H4 (cell line): ENCODE measurements around the gene DISP3. TPM values are rescaled to one million over a fixed set of nuclear protein-coding genes. Genes with fewer than 3 reads are reported as not detected.

Experiments used
- DNase-seq: peaks from one replicate; pipeline ENCODE4 v3.0.0-alpha.2; 2015; ENCODE audit warnings: low spot score
- total RNA-seq: library from RNA; depleted of rRNA; stranded (reverse); fragments of >200 nt; shearing (Covaris generic); gene quantifications from 2 replicates; pipeline ENCODE4 v1.2.3, GENCODE V29; 2014

DISP3 gene
- total RNA-seq, 1 experiment from 2014 or later = 0.27 TPM

GRCh38 chr1:11487196-11487751 lies 8.3 kb downstream of the DISP3 start:
- no peak for DNase-seq

DNA sequence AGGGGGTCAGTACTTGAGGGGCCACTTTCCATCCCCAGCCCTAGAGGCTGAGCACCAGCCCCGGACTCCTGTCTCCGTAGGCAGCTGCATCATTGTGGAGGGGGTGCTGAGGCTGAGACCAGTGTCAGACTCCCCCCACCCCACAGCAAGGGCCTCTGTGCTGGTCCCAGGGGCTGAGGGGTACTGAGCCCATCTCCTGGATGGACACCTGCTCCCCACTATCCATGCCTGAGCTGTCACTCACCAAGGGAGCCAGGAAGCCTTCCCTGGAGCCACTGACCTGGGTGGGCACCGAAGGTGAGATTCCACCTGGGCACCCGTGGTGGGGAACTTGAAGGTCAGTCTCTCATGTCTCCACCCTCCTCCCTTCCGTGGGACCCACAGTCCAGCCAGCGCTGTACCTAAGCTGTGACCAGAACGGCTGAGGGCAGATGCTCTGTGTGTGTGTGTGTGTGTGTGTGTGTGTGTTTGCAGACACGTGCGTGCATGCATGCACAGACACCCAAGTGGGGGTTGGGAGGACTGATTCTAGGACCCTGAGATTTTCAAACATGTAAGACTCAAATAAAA lies 9.3 kb downstream of the DISP3 start:
- no peak for DNase-seq

- DNase-seq = no peak
These were observed 10.1 kb downstream of the DISP3 start for GRCh38 chr1:11488966-11489625.

DNA sequence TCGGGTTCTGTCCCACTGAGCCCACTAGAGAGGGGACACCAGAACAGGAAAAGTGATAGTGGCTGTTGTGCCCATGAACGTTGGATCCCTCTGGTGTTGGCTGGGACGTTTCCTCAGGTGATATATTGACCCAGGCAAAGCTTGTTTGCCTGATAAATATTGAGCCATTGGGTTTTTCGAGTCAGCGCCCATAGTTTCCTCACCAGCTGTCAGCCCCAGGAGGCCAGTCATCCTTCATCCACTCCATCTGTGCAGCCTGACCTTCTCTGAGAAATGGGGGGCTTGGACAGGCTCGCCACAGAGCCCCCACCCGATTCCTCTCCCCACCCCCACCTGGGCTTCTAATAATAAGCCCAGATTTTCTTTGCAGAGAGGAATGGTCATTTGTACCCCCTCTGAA lies 13.3 kb downstream of the DISP3 start:
- no peak for DNase-seq

DNA sequence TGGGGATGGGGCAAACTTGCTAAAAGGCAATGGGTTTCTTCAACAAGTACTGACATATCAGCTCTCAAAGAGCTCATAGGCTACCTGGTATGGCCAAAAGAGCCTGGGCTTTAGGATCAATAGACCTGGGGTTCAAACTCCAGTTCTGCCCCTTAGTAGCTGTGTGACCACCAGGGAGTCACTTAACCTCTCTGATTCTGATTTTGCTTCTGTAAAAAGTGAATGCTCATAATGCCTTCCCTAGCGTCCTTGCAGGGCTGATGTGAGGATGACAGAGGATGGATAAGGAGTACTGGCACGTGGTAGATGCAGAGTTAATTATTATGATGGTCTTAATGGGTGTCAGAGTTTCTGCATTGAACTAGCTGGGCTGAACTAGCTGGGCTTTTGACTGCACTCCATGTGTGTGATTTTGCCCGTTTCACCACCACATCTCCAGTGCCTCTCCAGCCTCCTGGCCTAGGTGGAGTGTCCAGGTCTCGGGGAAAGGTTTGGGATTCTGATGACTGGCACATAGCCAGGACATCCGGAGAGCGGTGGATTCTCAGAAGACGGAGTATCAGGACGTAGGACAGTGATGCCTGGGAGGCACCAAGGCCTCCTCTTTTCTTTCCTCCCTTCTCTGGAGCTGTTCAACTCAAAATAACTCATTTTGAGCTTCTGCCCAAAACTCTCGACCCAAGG lies 15.2 kb downstream of the DISP3 start:
- DNase-seq = no peak

GRCh38 chr1:11494771-11495170 lies 15.8 kb downstream of the DISP3 start:
- no peak for DNase-seq

DNA sequence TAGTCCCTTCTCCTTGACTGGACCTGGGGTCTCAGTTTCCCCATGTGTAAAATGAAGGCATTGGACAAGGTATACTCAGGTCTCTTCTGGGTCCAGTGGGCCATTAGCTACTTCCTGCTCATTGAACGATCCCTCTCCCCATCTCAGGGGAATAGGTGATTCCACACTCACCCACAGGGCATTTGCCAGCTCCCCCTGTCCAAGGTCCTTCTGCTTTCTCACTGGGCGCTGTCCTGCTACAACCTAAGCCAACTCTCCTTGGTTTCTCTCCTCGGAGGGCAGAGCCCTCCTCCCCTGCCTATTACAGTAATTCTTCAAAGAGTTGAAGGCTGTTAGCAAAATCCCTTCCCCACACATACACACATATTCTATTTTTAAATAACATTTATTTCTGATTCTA lies 16.6 kb downstream of the DISP3 start:
- DNase-seq = no peak

DNA sequence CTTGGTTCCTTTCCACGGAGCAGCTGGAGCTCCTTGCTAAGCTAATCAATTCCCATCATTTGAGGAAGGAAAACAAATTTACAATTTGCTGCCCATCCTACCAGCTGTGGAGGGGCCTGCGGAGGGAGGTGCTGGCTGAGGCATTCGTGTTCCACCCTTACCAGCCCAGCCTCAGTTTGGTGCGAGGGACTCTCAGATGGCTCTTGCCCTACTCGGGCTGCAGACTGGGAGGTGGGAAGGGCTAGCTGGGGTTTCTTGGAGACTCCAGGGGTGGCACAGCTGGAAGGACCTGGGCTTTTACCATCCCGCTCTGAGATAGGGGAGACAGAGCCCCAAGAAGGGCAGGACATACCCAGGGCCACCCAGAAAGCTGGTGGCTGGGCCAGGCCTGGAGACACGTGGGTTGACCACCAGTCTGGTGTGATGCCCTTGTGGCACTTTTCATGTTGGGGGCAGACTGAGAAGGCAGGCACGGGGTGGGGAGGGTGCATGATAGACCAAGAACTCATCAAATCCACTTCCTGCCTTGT lies 17.7 kb downstream of the DISP3 start:
- no peak for DNase-seq

GRCh38 chr1:11498956-11499594 lies 20.1 kb downstream of the DISP3 start:
- no peak for DNase-seq

- DNase-seq = no peak
These were observed 20.8 kb downstream of the DISP3 start for GRCh38 chr1:11499601-11500331.

- DNase-seq = no peak
These were observed 21.9 kb downstream of the DISP3 start for GRCh38 chr1:11500881-11501280.

- no peak for DNase-seq
These were observed 22.5 kb downstream of the DISP3 start for GRCh38 chr1:11501491-11501897.

- no peak for DNase-seq
These were observed 23.0 kb downstream of the DISP3 start for GRCh38 chr1:11501906-11502485.

- DNase-seq = no peak
These were observed 23.6 kb downstream of the DISP3 start for GRCh38 chr1:11502516-11502915.

DNA sequence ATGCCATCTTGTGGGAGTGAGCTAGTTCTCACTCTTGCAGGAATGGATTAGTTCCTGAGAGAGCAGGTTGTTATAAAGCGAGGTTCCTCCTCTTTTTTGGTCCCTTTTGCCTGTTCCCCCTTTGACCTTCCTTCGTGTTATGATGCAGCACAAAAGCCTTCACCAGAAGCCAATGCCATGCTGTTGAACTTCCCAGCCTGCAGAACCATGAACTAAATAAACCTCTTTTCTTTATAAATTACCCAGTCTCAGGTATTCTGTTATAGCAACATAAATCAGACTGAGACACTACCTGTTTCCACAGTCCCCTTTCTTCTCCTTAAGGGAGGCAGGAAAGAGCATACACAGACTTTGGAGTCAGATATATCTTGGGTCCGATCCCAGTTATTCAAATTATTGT lies 25.6 kb downstream of the DISP3 start:
- DNase-seq = no peak

DNA sequence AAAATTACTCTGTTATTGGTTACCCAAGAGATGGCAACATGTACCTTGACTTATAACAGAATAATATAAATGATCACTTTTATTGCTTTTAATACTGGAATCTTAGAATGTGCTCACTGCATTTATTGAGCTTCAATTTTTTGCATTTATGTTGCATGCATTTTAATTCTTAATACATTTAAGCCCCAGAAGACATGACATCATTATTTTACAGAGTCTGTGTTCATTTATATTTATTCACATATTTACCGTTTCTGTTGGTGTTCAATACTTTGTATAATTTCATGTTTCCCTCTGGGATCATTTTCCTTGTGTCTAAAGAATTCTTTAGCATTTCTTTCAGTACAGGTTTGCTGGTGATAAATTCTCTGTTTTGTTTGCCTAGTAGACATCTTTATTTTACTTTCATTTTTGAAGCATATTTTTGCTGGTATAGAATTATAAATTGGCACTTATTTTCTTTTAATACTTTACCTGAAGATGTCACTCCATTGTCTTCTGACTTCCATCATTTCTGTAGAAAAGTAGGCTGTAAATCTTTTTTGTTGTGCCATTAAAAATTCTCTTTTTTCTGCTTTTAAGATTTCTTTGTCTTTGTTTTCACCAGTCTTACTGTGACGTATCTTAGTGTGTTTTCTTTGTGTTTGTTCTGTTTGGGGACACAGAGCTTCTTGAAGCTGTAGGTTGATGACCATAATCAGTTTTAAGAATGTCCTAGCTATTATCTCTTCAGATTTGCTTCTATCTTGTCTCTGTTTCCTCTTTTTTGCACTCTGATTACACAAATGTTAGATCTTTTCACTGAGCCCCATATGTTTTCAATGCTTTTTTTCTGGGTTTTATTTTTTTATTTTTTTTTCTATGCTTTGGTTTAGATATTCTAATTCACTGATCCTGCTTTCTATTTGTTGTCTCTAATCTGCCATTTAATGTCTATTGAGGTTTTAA lies 26.9 kb downstream of the DISP3 start:
- DNase-seq = no peak

DNA sequence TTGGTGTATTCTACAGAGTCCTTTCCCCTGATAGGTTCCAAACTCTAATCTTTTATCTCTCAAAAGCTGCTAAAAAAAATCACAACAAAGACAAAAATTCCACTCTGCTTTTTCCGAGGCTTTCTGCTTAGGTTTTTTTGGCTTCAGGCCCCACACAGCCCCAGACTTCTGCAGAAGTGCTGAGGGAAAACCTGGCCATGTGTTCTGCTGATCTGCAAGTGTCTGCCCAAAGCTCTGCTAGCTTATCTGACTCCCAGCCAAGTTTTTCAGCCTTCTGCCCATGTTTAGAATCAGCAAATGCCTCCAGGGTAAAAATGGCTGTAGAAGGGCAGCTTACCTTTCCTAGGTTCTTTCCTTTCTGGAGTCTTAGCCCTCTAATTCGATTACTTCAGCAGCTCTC lies 28.4 kb downstream of the DISP3 start:
- no peak for DNase-seq

GRCh38 chr1:11513681-11514080 lies 34.7 kb downstream of the DISP3 start:
- no peak for DNase-seq

DNA sequence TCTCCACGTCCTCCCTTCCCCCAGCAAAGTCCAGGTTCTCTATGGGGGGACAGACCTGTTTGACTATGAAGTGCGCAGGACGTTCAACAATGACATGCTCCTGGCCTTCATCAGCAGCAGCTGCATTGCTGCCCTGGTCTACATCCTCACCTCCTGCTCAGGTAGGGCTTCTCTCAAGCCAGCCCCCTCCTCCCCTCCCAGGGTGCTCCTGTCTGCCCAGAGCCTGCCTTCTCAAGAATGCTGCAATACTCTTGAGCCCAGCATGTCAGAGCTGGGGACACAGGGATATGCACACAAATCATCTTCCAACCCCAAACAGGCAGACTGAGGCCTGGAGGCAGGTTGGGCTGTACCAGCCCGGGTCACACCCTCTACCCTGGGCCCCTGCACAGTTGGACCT lies 35.4 kb downstream of the DISP3 start:
- DNase-seq = no peak
